Right lobe of liver (tissue), 4 donors: Measurements from ENCODE around the gene JUND.

ENCODE experiments used
- CTCF ChIP-seq, 4 donors: fragments of 200-600 bp in 3 of 4; fragments of 450-650 bp in 1 of 4; IDR thresholded peaks; one replicate each; pipeline versions ENCODE4 v1.5.1 to v1.8.0; 2016 to 2022; ENCODE audit warnings: antibody characterized with exemption in 4 of 4, mild to moderate bottlenecking in 2 of 4
- POLR2A ChIP-seq: fragments of 450-650 bp; IDR thresholded peaks from one replicate; pipeline ENCODE4 v1.6.1; 2017; ENCODE audit warnings: antibody characterized with exemption, mild to moderate bottlenecking
- donor health status: DM: no; HTN: no; CAD: no.
- donor health status: DM: no; HTN: no; CAD: no.
- donor health status: DM: no; HTN: yes; CAD: no.

- TF ChIP-seq POLR2A (no peak), CTCF (IDR thresholded peaks at IDR 0.05) (no peak)
These were observed 24.9 kb upstream of the JUND start for GRCh38 chr19:18306209-18306887.
